Stomach (tissue), 9 donors: Measurements from ENCODE around the gene IFI27L1. TPM values are rescaled to one million over a fixed set of nuclear protein-coding genes. Genes with fewer than 3 reads are reported as not detected.
A peak's percentile ranks its signal among the peaks of the same experiment; 100 is the strongest.

Source experiments
- DNase-seq, 2 donors: peaks; one replicate each; pipeline versions ENCODE4 v3.0.0 to v3.0.0-alpha.2; 2013 to 2019
- H3K27ac ChIP-seq, 5 donors: fragments of 200-600 bp in 4 of 5; sonication (generic) in 4 of 5; one replicate each; pipeline ENCODE4 v1.5.1; 2013 to 2019; ENCODE audit warnings: mild to moderate bottlenecking in 1 of 5, moderate library complexity in 1 of 5
- H3K27me3 ChIP-seq, 3 donors: fragments of 200-600 bp; sonication (generic); one replicate each; pipeline ENCODE4 v1.5.1; 2017 to 2019; ENCODE audit warnings: mixed run types in 1 of 3
- H3K36me3 ChIP-seq, 4 donors: fragments of 200-600 bp; sonication (generic); 1 replicate in 3 of 4; 2 replicates in 1 of 4; pipeline ENCODE4 v1.5.1; 2016 to 2019
- H3K4me1 ChIP-seq, 4 donors: fragments of 200-600 bp; sonication (generic); one replicate each; pipeline ENCODE4 v1.5.1; 2016 to 2019
- H3K4me3 ChIP-seq, 4 donors: fragments of 200-600 bp; sonication (generic) in 3 of 4; one replicate each; pipeline ENCODE4 v1.5.1; 2016 to 2019; ENCODE audit warnings: mild to moderate bottlenecking in 1 of 4
- H3K9me3 ChIP-seq, 4 donors: fragments of 200-600 bp; sonication (generic); one replicate each; pipeline ENCODE4 v1.5.1; 2016 to 2019
- CTCF ChIP-seq, 7 experiments: fragments of 450-650 bp in 4 of 7; fragments of 200-600 bp in 3 of 7; sonication (generic) in 3 of 7; IDR thresholded peaks; one replicate each; pipeline ENCODE4 v1.5.1; 2016 to 2019; ENCODE audit warnings: antibody characterized with exemption in 7 of 7, control low read depth in 2 of 7, mild to moderate bottlenecking in 1 of 7
- EP300 ChIP-seq: sonication (generic); formaldehyde crosslinking; IDR thresholded peaks from one replicate; pipeline ENCODE4 v1.6.1; 2017; ENCODE audit warnings: antibody characterized with exemption
- POLR2A ChIP-seq, 4 donors: fragments of 450-650 bp; IDR thresholded peaks; one replicate each; pipeline ENCODE4 v1.6.1; 2016; ENCODE audit warnings: antibody characterized with exemption in 4 of 4, control low read depth in 2 of 4, mild to moderate bottlenecking in 1 of 4, moderate library complexity in 1 of 4
- POLR2AphosphoS5 ChIP-seq, 3 donors: sonication (generic); formaldehyde crosslinking; IDR thresholded peaks; one replicate each; pipeline ENCODE4 v1.6.1; 2016; ENCODE audit warnings: antibody characterized with exemption in 3 of 3
- WGBS, 5 donors: extraction: QIAGEN DNeasy Blood & Tissue Kit in 3 of 5; methylation state at CpG; one replicate each; pipeline versions ENCODE4 v1.1.5 to v1.1.7; 2013 to 2018; 5-methylcytosine and 5-hydroxymethylcytosine counted together
- intact Hi-C: fragments of 100-400 bp; cut with DNase I; formaldehyde crosslinking; loops from one replicate; pipeline ENCODE4 v1.15.1; 2023; ENCODE audit warnings: low total_unique reads
- polyA plus RNA-seq, 3 donors: library from polyadenylated mRNA; stranded (reverse); fragments of 200-250 nt; gene quantifications; one replicate each; pipeline ENCODE4 v1.2.3, GENCODE V29; 2013
- total RNA-seq, 5 donors: library from RNA; depleted of rRNA; stranded (reverse); fragments of >200 nt; gene quantifications; one replicate each; pipeline versions ENCODE4 v1.1.0 to v1.2.3, GENCODE V29; 2014 to 2016
- donor health status: healthy with polysubstance abuse.
- donor health status: Bipolar disorder and iron deficiency.
- donor health status: healthy.

IFI27L1 gene
- total and polyA plus RNA-seq, 8 donors, result 1.6 to 33.7 (median 15.1) TPM; not detected in 1

- no peaks in the 10 kb centered on the region for H3K27me3 ChIP-seq
- no peak overlapping the region for H3K27ac ChIP-seq
- H3K4me1 ChIP-seq, result peaks cover 0 to 2% (median 0%) of the 10 kb centered on the region in 4 donors
- TF ChIP-seq POLR2AphosphoS5 (IDR thresholded peaks at IDR 0.05) (no peak), POLR2A (IDR thresholded peaks at IDR 0.05) (no peak), EP300 (no peak), CTCF (IDR thresholded peaks at IDR 0.05) (no peak)
- 87 to 95% (median 90%) methylated on average over 9 of the region's 9 CpGs for WGBS, 5 donors
- H3K36me3 ChIP-seq, result peaks cover 0 to 25% (median 5%) of the 10 kb centered on the region in 4 donors
- intact Hi-C loops, result no loop called here
- DNase-seq, result peak in 1 of 2 donors; percentile 15
- no peak overlapping the region for H3K4me3 ChIP-seq
- H3K9me3 ChIP-seq, result peaks cover 0 to 20% (median 15%) of the 10 kb centered on the region in 4 donors
Measured at GRCh38 chr14:94123296-94123695, 42.2 kb downstream of the IFI27L1 start.

- peaks cover 0 to 8% (median 3%) of the 10 kb centered on the region in 4 donors for H3K4me1 ChIP-seq
- 82 to 100% (median 87%) methylated on average over 1 of the region's 1 CpG for WGBS, 5 donors
- intact Hi-C loops, result no loop called here
- peak in 1 of 2 donors; percentile 2 for DNase-seq
- no peak overlapping the region for H3K27ac ChIP-seq
- no peak for TF ChIP-seq POLR2AphosphoS5 (IDR thresholded peaks at IDR 0.05)
- TF ChIP-seq CTCF (IDR thresholded peaks at IDR 0.05), result no peak
- no peak for TF ChIP-seq POLR2A (IDR thresholded peaks at IDR 0.05)
- TF ChIP-seq EP300, result no peak
- no peaks in the 10 kb centered on the region for H3K27me3 ChIP-seq
- H3K36me3 ChIP-seq, result peaks cover 0 to 25% (median 5%) of the 10 kb centered on the region in 4 donors
- H3K4me3 ChIP-seq, result no peak overlapping the region
- H3K9me3 ChIP-seq, result peaks cover 0 to 20% (median 15%) of the 10 kb centered on the region in 4 donors
Measured at GRCh38 chr14:94123868-94124267, 42.8 kb downstream of the IFI27L1 start.

- Histone ChIP-seq H3K27ac (no peak overlapping the region), H3K36me3 (peaks cover 0 to 25% (median 5%) of the 10 kb centered on the region in 4 donors), H3K4me3 (no peak overlapping the region), H3K27me3 (peaks cover 0 to 5% (median 0%) of the 10 kb centered on the region in 3 donors), H3K9me3 (peaks cover 0 to 11% (median 7%) of the 10 kb centered on the region in 4 donors), H3K4me1 (peaks cover under 1 to 17% (median 10%) of the 10 kb centered on the region in 4 donors)
- DNase-seq, result peak in 1 of 2 donors; percentile 21
- TF ChIP-seq EP300 (no peak), POLR2A (IDR thresholded peaks at IDR 0.05) (no peak), CTCF (IDR thresholded peaks at IDR 0.05) (no peak), POLR2AphosphoS5 (IDR thresholded peaks at IDR 0.05) (no peak)
- intact Hi-C loops, result no loop called here
- 79 to 96% (median 88%) methylated on average over 8 to 9 of the region's 9 CpGs for WGBS, 5 donors
Measured at GRCh38 chr14:94124582-94125377, 43.7 kb downstream of the IFI27L1 start.

- 81 to 94% (median 93%) methylated on average over 6 of the region's 6 CpGs for WGBS, 5 donors
Measured at GRCh38 chr14:94125659-94126418, 44.7 kb downstream of the IFI27L1 start.

More at GRCh38 chr14:94125659-94126418, 44.7 kb downstream of the IFI27L1 start:
- intact Hi-C loops, result no loop called here
- Histone ChIP-seq H3K27me3 (peaks cover 0 to 5% (median 0%) of the 10 kb centered on the region in 3 donors), H3K27ac (no peak overlapping the region), H3K4me3 (no peak overlapping the region), H3K36me3 (peaks cover 0 to 25% (median 5%) of the 10 kb centered on the region in 4 donors), H3K9me3 (peaks cover 0 to under 1% (median 0%) of the 10 kb centered on the region in 4 donors), H3K4me1 (peaks cover 7 to 25% (median 15%) of the 10 kb centered on the region in 4 donors)
- no peak for TF ChIP-seq POLR2AphosphoS5 (IDR thresholded peaks at IDR 0.05)
- no peak for TF ChIP-seq EP300
- TF ChIP-seq CTCF (IDR thresholded peaks at IDR 0.05), result no peak
- peak in 1 of 2 donors; percentile 15 for DNase-seq
